ENCODE data around the gene CNBD2.
"Not testable (repeated sequence)": the region's sequence is repeated elsewhere in the genome, so short reads cannot be mapped to it uniquely, and the experiment has no call there.

Gene CNBD2

DNA sequence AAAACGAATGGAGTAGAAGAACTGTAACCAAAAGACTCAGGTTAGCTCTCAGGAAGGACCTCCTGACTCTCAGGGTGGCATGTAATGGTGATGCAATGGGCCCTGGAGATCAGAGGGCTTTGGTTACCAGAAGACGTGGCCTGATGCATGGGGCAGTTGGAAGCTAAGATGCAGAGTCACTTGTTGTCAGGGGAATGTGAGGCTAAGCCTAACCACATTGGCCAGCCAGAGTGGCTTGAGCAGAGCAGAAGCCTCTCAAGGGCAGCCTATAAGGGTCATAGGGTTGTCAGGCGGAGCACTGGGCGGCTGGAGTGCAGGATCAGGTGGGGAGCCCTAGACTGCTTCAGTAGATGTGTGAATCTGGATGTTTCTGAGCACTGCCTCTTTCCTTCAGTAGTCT is 5.9 kb downstream of the CNBD2 start:
- in situ Hi-C loops (cut with HindIII; ENCODE audit: low sequenced_read_pairs): no loop called here

DNA sequence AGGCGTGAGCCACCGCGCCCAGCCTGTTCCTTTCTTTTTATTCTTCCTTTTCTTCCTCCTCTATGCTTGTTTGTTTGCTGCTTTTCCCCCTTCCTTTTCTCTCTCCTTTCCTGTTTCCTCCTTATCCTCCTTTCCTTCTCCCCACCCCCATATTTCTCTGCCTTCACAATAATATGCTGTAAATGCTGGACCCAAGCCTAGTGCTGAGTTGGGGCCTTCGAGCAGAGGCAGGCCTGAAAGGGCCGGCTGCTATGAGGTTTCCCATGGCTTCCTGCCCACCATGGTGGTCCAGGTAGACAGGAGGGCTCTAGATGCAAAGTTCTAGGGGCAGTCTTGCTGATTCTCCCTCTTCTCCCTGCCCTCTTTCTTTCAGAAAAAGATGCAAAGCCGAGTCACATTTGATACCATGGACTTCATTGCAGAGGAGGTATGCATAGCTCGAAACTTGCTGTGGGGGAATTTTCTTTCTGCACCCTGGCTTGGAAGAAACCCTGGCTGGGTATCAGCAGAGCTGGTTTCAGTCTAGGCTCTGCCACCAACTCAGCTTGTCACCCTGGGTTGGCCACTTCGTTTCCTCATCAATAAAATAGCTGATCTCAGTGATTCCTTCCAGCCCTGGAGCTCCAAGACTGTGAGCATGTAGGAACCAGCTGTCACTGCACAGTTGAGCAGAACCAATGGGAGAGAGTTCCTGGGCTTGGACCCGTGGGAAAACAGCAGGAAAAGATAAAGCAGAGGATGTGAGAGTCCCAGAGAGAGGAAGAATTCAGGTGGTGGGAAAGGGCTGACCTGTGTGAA is 7.4 kb downstream of the CNBD2 start:
- in situ Hi-C loops (cut with HindIII; ENCODE audit: low sequenced_read_pairs): loop anchor here (25.0 kb wide), 1 partner anchor 162 kb away; no protein-coding TSS in a partner anchor

DNA sequence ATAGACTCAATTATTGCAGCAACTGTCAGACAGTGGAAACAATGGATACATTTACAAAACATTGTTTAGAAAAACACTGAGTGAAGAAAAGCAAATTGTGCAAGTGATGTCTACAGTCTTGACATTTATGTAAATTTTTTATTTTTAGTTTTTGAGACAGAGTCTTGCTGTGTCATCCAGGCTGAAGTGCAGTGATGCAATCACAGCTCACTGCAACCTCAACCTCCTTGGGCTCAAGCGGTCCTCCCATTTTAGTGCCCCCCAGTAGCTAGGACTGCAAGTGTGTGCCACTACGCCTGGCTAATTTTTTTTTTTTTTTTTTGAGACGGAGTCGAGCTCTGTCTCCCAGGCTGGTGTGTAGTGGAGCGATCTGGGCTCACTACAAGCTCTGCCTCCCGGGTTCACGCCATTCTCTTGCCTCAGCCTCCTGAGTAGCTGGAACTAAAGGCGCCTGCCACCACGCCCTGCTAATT is 9.7 kb downstream of the CNBD2 start:
- in situ Hi-C loops (cut with HindIII; ENCODE audit: low sequenced_read_pairs): loop anchor here (25.0 kb wide), 1 partner anchor 159 kb away; no protein-coding TSS in a partner anchor

DNA sequence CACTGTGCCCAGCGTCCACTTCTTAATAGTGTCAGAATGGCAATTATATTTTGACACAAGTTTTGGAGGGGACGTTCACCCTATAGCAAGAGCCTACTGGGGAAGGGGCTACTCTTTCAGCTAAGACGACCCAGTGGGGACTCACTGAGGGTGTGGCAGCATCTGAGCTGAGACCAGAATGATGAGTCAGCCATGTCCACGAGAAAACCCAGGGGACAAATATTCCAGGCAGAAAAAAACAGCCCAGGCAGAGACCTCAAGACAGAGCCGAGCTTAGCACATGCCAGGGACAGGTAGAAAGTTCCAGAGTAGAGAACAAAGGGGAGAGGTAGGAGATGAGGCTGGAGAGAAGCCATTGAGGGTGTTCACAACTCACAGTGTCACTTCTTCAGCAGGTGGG is 11.2 kb downstream of the CNBD2 start:
- in situ Hi-C loops (cut with HindIII; ENCODE audit: low sequenced_read_pairs): loop anchor here (25.0 kb wide), 1 partner anchor 158 kb away; no protein-coding TSS in a partner anchor

DNA sequence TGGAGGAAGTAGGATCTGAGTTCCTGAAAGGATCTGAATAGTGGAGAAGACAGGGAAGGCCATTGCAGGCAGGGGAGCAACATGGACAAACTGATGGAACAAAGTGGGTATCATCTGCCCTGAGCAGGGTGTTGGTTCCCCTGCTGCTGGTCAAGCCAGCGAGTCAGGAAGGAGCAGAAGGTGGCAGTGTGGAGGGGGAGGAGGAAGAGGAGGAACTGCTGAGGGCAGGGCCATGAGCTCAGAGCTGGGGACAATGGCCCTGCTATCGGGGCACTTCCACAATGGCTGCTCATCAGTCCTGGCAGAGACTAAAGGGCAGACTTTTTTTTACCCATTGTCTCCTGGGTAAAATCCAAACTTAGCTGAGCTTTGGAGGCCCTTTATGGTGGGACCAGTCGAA is 13.6 kb downstream of the CNBD2 start:
- in situ Hi-C loops (cut with HindIII; ENCODE audit: low sequenced_read_pairs): loop anchor here (25.0 kb wide), 1 partner anchor 155 kb away; no protein-coding TSS in a partner anchor

DNA sequence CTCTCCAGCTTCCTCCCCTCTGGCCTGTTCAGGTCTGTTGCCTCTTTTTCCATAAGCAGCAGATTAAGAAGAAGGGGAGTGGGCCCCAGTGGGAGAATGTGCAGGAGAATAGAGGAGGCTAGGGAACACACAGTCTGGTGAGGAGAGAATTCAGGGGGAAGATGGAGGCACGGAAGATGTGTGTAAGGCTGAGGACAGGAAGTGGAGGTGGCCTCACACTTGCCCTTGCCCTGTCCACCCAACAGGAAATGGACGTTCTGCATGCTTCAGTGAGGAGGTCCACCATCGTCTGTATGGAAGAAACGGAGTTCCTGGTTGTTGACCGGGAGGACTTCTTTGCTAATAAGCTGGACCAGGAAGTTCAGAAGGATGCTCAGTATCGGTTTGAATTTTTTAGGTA is 16.0 kb downstream of the CNBD2 start:
- in situ Hi-C loops (cut with HindIII; ENCODE audit: low sequenced_read_pairs): loop anchor here (25.0 kb wide), 1 partner anchor 153 kb away; no protein-coding TSS in a partner anchor

DNA sequence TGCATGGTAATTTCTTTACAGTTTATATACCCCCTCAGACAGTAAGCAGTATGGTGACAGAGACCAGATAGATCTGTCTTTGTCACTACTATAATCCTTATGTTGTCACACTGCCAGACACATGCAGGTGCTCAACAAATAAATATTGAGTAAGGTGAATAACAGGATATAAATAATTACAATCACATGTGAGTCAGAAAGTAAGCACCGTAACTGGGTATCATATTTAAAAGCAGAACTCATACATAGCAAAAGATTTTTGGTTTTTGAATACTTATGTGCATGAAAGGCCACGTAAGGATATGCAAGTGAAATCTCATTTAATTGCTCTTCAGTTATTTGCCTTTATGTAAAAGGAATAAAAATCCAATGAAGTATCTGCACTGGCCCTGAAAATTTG is 17.4 kb downstream of the CNBD2 start:
- in situ Hi-C loops (cut with HindIII; ENCODE audit: low sequenced_read_pairs): loop anchor here (25.0 kb wide), 1 partner anchor 151 kb away; no protein-coding TSS in a partner anchor

DNA sequence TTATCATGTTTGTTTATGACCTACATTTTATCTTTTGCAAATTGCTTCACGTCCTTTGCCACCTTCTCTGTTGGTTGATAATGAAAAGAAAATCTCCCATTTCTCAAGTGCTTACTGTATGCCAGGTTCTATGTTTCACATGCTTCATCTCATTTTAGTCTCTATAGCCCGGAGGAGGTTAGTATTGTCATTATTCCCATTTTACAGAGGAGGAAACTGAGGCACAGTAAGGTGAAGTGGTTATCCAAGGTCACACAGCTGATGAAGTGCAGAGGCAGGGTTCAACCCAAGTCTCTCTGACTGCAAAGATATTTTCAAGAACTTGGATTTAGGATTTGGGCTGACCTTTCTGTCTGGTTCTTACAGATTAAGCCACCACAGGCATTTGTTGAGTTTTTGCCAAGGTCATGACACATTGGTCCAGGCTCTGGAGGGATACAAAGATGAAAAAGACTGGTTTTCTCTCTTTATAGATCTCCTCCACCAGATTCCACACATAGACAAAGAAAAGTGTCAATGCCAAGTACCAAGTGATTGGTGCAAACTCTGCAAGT is 20.6 kb downstream of the CNBD2 start:
- in situ Hi-C loops (cut with HindIII; ENCODE audit: low sequenced_read_pairs): loop anchor here (25.0 kb wide), 1 partner anchor 148 kb away; no protein-coding TSS in a partner anchor

DNA sequence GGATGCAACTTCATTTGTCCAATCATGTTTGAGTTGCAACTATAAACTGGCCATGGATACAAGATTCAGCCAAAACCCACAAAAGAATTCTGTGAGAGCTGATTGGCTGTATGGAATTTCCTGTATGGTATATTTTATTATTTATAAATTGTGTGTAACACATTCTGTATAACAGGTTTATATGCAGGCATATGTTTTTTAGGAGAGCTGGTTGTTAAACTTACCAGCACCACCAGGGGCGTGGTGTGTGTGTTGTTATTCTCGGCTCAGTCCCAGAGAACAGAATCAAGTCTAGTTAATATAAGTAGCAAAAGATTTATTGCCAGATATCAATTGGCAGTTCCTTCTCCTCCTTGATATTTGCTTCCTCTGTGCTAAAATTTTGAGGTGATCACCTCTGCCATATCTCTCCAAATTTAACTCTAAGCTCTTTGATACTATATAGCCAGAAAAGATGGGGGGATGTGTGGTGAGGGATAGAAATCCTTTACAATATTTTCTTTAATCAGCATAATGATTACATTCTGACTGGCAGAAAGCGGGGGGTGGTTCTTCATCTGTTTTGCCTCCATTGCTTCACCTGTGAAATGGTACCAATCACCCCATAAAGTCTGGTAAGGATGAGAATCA is 22.9 kb downstream of the CNBD2 start:
- in situ Hi-C loops (cut with HindIII; ENCODE audit: low sequenced_read_pairs): loop anchor here (25.0 kb wide), 1 partner anchor 146 kb away; no protein-coding TSS in a partner anchor

DNA sequence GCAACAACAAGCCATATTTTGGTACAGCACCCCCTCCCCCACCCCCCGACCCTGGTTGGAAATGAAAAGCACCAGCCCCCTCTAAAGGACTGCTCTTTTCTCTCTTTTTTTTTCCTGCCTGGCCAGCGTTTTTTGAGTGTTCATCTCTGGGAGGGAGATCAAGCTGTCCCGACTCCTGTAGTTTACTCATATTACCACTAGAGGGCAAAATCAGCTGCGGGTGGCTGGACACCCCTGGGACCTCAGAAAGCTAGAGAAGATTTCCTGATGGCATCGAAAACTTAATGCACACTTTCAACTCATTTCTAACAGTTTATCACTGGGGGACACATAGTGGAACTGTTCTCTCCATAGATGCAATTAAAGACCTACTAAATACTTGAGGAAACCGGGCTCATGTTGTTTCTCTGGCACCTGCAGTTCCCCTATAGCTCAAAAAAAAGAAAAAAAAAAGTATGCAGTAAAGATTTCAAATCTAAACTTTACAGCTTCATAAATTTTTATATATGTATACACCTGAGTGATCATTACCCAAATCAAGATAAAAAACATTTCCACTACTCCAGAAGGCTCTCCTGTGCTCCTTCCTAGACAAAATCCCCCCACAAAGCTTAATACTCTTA is 24.4 kb downstream of the CNBD2 start:
- in situ Hi-C loops (cut with HindIII; ENCODE audit: low sequenced_read_pairs): loop anchor here (25.0 kb wide), 1 partner anchor 144 kb away; no protein-coding TSS in a partner anchor

DNA sequence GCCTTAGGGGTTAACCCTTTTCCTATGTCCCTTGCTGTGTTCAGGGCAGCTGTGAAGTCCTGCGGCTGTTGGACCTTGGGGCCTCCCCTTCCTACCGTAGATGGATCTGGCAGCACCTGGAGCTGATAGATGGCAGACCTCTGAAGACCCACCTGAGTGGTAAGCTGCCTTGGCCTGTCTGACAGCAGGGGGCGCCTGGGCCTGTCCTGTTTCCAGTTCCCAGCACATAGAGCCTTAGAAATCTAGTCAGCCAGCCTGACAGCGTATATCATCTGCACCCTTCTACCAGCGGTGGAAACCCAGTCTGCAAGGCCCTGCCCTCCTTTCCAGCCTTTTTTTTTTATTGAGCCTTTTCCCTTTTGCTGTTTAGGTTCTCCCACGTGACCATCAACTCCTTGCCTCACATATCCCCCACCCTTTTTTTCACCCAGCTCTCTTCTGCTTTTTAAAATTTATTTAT is 26.6 kb downstream of the CNBD2 start:
- in situ Hi-C loops (cut with HindIII; ENCODE audit: low sequenced_read_pairs): loop anchor here (25.0 kb wide), 1 partner anchor 142 kb away; no protein-coding TSS in a partner anchor

DNA sequence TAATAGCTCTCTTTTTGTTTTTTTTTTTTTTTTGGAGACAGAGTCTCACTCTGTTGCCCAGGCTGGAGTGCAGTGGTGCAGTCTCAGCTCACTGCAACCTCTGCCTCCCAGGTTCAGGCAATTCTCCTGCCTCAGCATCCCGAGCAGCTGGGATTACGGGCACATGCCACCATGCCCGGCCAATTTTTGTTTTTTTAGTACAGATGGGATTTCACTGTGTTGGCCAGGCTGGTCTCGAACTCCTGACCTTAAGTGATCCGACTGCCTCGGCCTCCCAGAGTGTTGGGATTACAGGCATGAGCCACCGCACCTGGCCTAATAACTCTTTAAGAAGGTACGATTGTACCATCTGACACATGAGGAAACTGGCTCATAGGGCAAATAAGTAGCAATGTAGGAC is 28.1 kb downstream of the CNBD2 start:
- in situ Hi-C loops (cut with HindIII; ENCODE audit: low sequenced_read_pairs): loop anchor here (25.0 kb wide), 1 partner anchor 141 kb away; no protein-coding TSS in a partner anchor

DNA sequence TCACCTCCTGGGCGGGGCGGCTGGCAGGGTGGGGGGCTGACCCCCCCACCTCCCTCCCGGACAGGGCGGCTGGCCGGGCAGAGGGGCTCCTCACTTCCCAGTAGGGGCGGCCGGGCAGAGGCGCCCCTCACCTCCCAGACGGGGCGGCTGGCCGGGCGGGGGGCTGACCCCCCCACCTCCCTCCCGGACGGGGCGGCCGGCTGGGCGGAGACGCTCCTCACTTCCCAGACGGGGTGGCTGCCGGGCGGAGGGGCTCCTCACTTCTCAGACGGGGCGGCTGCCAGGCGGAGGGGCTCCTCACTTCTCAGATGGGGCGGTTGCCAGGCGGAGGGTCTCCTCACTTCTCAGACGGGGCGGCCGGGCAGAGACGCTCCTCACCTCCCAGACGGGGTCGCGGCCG is 32.9 kb downstream of the CNBD2 start:
- in situ Hi-C loops (cut with HindIII; ENCODE audit: low sequenced_read_pairs): not testable (repeated sequence)

DNA sequence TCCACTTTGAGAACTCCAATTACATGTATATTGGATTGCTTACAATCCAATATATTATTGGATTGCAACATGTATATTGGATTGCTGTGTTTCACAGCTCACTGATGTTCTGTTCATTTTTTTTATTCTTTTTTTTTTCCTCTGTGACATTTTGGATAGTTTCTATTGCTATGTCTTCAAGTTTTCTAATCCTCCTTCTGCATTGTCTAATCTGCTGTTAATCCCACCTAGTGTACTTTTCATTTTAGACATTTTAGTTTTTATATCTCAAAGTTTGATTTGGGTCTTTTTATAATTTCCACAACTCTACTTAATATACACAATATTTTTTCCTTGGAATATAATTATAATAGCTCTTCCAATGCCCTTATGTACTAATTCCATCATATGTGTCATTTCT is 34.5 kb downstream of the CNBD2 start:
- in situ Hi-C loops (cut with HindIII; ENCODE audit: low sequenced_read_pairs): no loop called here

DNA sequence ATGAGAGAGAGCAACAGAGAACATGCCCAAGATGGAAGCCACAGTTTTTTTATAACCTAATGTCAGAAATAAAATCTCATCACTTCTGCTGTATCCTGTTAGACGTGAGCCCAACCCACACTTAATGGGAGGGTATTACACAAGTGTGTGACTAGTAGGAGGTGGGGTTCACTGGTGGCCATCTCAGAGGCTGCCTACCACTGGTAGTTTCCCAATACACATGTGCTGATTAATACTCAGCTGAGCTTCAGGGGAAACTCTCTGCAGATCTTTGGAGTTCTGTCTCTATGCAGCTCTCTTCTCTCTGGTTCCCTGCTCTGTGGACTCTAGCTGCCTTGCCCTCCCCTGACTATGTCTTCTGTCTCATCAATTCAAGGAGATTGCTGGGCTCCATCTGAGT is 35.7 kb downstream of the CNBD2 start:
- in situ Hi-C loops (cut with HindIII; ENCODE audit: low sequenced_read_pairs): no loop called here

DNA sequence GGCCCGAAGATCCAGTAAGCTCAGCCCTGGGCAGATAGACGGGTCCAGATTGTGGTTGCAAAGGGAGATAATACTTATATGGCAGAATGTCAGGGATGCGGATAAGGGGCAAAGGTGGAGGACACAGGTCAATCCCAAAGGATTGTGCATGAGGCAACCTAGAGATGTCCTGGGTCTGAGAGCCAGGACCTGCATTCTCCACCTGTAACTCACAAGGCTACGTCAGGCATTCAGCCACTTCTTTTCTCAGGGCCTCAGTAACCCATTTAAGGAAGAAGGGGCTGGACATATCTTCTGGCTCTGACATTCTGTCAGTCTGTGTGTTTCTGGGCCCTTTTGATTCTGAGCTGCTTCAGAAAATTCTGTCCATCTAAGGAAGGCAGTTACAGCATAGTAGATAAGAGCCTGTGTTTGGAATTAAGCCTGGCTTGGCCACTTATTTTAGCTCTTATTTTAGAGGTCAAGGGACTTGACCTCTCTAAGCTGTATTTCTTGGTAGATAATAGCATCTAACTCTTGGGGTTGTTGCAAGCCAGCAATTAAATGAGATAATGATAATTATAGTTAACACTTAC is 40.2 kb downstream of the CNBD2 start:
- in situ Hi-C loops (cut with HindIII; ENCODE audit: low sequenced_read_pairs): no loop called here

DNA sequence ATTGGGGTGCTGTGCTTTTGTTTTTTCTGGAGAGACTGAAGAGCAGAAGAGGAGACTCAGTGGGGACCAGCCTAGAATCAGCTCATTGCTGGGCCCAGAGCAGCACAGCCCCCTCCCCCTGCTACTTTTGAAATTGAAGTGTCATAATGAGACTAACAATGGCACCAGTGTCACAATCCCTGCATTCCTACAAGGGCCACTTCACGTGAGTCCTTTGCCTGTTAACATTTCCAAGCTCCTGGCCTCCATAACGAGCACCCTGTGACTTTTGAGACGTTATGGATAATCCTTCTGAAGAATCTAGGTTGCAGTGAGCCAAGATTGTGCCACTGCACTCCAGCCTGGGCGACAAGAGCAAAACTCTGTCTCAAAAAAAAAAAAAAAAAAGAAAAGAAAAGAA is 41.7 kb downstream of the CNBD2 start:
- in situ Hi-C loops (cut with HindIII; ENCODE audit: low sequenced_read_pairs): no loop called here

DNA sequence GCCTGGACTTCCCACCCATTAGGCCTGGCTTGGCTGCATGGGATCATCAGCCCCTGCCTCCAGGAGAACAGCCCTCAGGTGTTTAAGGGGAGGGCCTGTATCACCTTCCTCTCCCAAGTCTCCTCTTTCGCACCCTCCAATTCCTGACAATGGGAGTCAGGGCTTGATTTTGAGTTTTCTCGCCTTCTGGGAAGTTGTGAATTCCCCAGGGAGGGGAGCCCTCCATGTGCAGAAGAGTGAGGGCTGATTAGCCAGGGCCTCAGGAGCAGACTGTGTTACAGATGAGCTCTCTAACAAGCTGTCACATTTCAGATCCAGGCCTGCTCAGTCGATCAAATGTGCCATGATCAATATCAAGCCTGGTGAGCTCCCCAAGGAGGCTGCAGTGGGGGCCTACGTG is 42.4 kb downstream of the CNBD2 start:
- in situ Hi-C loops (cut with HindIII; ENCODE audit: low sequenced_read_pairs): no loop called here

DNA sequence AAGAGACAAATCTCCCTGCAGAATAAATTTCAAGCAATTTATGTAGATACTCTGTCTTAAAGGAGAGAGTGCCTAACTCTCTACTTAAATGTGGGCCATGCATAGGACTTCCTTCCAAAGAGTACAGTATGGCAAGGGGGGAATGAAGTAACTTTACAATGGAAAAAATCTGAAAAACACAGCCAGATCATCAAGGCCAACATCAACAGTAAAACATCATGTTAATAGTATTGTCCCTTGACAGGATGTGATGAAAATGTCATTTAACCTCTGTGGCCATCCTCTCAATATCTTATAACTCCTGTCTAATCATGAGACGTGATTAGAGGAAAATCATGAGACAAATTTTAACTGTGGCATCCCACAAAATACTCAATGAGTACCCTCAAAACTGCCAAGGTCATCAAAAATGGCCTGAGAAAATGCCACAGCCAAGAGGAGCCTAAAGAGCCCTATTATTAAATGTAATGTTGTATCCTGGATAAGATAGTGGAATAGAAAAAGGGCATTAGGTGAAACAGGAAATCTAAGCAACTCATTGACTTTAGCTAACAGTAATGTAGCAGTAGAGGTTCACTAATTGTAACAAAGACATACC is 47.5 kb downstream of the CNBD2 start:
- in situ Hi-C loops (cut with HindIII; ENCODE audit: low sequenced_read_pairs): no loop called here

Measured in DLD1 (cell line).